ENCODE results near the gene OCSTAMP. TPM values are rescaled to one million over a fixed set of nuclear protein-coding genes. Genes with fewer than 3 reads are reported as not detected.

OCSTAMP gene
- total and polyA plus RNA-seq, 10 of the 15 experiments (the other 5 are each of a cell fraction or from before 2014, with no cell fraction given): 0.09 to 0.46 (median 0.22) TPM; not detected in 2

DNA sequence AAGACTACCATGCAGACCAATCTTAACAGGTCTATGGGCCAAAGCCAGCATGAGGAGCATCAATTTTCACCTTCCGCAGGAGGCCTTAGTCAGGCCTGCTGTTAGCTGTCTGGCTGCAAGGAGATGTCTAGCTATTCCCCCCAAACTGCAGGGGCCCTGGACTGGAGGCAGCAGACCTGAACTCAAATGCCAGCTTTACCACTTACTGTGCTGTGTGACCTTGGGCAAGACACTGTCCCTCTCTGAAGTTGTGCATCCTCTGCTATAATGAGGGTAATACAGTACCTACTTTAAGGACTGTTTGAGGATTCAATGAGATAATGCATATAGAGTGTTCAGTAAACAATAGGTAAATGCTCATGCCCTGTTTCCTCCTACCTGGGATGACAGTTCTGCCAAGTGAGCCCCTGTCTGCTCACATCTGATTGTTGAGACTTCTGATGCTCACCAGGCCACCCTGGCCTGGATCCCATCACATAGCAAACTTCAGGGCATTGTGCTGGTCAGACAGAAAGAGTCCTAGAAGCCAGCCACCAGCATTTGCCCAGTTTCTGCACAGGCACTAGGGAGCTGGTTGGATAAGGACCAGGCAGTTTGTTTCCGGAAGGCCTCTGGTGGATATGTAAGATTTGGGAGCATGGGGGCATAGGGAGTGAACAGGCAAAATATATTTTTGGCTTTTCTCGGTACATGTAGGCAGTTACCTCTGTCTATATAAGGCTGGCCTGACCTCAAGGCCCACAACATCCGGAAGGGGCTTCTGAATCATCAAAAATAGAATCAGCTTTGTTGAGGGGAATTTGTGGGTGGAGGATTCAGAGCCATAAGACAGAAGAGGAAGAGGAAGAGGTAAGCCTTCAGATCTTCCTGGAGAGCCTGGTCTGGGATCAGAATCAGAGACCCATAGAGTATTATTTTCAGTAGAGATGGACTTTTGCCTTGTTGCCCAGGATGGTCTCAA lies 2.3 kb upstream of the OCSTAMP start (continued):
- TF ChIP-seq POU2F2 (IDR thresholded peaks at IDR 0.05; ENCODE audit: borderline replicate concordance, low read depth, low read length): peak; percentile 51; the same call in 1 of the 3 replicates
- peak; percentile 89 for TF ChIP-seq IKZF1 (conservative IDR thresholded peaks at IDR 0.05)
- TF ChIP-seq, protein P1, sequence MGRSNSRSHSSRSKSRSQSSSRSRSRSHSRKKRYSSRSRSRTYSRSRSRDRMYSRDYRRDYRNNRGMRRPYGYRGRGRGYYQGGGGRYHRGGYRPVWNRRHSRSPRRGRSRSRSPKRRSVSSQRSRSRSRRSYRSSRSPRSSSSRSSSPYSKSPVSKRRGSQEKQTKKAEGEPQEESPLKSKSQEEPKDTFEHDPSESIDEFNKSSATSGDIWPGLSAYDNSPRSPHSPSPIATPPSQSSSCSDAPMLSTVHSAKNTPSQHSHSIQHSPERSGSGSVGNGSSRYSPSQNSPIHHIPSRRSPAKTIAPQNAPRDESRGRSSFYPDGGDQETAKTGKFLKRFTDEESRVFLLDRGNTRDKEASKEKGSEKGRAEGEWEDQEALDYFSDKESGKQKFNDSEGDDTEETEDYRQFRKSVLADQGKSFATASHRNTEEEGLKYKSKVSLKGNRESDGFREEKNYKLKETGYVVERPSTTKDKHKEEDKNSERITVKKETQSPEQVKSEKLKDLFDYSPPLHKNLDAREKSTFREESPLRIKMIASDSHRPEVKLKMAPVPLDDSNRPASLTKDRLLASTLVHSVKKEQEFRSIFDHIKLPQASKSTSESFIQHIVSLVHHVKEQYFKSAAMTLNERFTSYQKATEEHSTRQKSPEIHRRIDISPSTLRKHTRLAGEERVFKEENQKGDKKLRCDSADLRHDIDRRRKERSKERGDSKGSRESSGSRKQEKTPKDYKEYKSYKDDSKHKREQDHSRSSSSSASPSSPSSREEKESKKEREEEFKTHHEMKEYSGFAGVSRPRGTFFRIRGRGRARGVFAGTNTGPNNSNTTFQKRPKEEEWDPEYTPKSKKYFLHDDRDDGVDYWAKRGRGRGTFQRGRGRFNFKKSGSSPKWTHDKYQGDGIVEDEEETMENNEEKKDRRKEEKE (IDR thresholded peaks at IDR 0.05): no peak
- peak; percentile 69 for TF ChIP-seq SP1 (IDR thresholded peaks at IDR 0.05; ENCODE audit: low read depth, low read length)
- TF ChIP-seq, protein P2, sequence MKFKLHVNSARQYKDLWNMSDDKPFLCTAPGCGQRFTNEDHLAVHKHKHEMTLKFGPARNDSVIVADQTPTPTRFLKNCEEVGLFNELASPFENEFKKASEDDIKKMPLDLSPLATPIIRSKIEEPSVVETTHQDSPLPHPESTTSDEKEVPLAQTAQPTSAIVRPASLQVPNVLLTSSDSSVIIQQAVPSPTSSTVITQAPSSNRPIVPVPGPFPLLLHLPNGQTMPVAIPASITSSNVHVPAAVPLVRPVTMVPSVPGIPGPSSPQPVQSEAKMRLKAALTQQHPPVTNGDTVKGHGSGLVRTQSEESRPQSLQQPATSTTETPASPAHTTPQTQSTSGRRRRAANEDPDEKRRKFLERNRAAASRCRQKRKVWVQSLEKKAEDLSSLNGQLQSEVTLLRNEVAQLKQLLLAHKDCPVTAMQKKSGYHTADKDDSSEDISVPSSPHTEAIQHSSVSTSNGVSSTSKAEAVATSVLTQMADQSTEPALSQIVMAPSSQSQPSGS (IDR thresholded peaks at IDR 0.05; ENCODE audit: low read length): peak; percentile 66
- TF ChIP-seq, protein P3, sequence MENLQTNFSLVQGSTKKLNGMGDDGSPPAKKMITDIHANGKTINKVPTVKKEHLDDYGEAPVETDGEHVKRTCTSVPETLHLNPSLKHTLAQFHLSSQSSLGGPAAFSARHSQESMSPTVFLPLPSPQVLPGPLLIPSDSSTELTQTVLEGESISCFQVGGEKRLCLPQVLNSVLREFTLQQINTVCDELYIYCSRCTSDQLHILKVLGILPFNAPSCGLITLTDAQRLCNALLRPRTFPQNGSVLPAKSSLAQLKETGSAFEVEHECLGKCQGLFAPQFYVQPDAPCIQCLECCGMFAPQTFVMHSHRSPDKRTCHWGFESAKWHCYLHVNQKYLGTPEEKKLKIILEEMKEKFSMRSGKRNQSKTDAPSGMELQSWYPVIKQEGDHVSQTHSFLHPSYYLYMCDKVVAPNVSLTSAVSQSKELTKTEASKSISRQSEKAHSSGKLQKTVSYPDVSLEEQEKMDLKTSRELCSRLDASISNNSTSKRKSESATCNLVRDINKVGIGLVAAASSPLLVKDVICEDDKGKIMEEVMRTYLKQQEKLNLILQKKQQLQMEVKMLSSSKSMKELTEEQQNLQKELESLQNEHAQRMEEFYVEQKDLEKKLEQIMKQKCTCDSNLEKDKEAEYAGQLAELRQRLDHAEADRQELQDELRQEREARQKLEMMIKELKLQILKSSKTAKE (IDR thresholded peaks at IDR 0.05; ENCODE audit: low read depth, poor library complexity, severe bottlenecking): peak; percentile 32
- no peak for TF ChIP-seq CBX3 (IDR thresholded peaks at IDR 0.05; ENCODE audit: borderline replicate concordance, low read depth)
- TF ChIP-seq YY1 (IDR thresholded peaks at IDR 0.05; ENCODE audit: low read depth, low read length): no peak
- no peak for TF ChIP-seq YBX1 (IDR thresholded peaks at IDR 0.05)
- peak; percentile 52; the same call in 1 of the 2 replicates for TF ChIP-seq MTA3 (IDR thresholded peaks at IDR 0.05; ENCODE audit: borderline replicate concordance, low read length)
- TF ChIP-seq, protein P4, sequence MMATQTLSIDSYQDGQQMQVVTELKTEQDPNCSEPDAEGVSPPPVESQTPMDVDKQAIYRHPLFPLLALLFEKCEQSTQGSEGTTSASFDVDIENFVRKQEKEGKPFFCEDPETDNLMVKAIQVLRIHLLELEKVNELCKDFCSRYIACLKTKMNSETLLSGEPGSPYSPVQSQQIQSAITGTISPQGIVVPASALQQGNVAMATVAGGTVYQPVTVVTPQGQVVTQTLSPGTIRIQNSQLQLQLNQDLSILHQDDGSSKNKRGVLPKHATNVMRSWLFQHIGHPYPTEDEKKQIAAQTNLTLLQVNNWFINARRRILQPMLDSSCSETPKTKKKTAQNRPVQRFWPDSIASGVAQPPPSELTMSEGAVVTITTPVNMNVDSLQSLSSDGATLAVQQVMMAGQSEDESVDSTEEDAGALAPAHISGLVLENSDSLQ (IDR thresholded peaks at IDR 0.05): no peak
- TF ChIP-seq CREM (IDR thresholded peaks at IDR 0.05; ENCODE audit: low read depth): peak; percentile 86
- TF ChIP-seq CEBPB (IDR thresholded peaks at IDR 0.05; ENCODE audit: borderline replicate concordance in 1 of 2, low read depth in 2 of 2, low read length in 2 of 2): peak in 1 of 2 experiments; percentile 79; a peak in 1 of 4 replicates
- TF ChIP-seq, protein P5, sequence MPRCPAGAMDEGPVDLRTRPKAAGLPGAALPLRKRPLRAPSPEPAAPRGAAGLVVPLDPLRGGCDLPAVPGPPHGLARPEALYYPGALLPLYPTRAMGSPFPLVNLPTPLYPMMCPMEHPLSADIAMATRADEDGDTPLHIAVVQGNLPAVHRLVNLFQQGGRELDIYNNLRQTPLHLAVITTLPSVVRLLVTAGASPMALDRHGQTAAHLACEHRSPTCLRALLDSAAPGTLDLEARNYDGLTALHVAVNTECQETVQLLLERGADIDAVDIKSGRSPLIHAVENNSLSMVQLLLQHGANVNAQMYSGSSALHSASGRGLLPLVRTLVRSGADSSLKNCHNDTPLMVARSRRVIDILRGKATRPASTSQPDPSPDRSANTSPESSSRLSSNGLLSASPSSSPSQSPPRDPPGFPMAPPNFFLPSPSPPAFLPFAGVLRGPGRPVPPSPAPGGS (IDR thresholded peaks at IDR 0.05; ENCODE audit: borderline replicate concordance, insufficient read depth, low read depth, low read length, poor library complexity, severe bottlenecking): peak; percentile 37
- TF ChIP-seq, protein P6, sequence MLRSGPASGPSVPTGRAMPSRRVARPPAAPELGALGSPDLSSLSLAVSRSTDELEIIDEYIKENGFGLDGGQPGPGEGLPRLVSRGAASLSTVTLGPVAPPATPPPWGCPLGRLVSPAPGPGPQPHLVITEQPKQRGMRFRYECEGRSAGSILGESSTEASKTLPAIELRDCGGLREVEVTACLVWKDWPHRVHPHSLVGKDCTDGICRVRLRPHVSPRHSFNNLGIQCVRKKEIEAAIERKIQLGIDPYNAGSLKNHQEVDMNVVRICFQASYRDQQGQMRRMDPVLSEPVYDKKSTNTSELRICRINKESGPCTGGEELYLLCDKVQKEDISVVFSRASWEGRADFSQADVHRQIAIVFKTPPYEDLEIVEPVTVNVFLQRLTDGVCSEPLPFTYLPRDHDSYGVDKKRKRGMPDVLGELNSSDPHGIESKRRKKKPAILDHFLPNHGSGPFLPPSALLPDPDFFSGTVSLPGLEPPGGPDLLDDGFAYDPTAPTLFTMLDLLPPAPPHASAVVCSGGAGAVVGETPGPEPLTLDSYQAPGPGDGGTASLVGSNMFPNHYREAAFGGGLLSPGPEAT (IDR thresholded peaks at IDR 0.05; ENCODE audit: low read depth): peak; percentile 83
- no peak for TF ChIP-seq NFYA (IDR thresholded peaks at IDR 0.05; ENCODE audit: borderline replicate concordance, low read depth, low read length)
- TF ChIP-seq NFXL1 (IDR thresholded peaks at IDR 0.05; ENCODE audit: borderline replicate concordance): no peak
